CD4-positive, alpha-beta T cell treated with Interferon alpha-2 for 1 hour (primary cell): Measurements from ENCODE around the gene SH3D21.
A peak's percentile ranks its signal among the peaks of the same experiment; 100 is the strongest.

ENCODE experiments used
- DNase-seq, 2 donors: peaks; one replicate each; pipeline ENCODE4 v3.0.0-alpha.2; 2020 to 2022

Gene SH3D21

DNA sequence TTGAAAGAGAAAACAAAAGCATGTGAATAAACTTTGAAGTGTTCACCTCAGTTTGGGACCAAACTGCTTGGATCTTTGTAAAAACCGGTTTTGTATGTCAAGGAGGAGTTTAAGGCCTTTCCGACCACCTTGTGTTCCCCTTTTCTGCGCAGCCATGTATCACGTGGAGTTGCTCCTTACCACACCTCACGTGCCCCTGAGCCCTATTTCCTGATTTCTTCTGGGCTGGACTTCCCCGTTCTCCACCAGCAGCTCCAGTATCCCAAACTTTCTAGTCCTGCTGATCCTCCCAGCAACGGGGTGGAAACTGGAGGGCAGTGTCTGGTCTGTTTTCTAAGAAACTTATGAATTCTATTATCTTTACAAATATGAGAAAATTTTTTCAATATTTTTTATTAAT, 1.6 kb upstream of the SH3D21 start:
- peak in 1 of 2 donors; percentile 28 for DNase-seq

DNA sequence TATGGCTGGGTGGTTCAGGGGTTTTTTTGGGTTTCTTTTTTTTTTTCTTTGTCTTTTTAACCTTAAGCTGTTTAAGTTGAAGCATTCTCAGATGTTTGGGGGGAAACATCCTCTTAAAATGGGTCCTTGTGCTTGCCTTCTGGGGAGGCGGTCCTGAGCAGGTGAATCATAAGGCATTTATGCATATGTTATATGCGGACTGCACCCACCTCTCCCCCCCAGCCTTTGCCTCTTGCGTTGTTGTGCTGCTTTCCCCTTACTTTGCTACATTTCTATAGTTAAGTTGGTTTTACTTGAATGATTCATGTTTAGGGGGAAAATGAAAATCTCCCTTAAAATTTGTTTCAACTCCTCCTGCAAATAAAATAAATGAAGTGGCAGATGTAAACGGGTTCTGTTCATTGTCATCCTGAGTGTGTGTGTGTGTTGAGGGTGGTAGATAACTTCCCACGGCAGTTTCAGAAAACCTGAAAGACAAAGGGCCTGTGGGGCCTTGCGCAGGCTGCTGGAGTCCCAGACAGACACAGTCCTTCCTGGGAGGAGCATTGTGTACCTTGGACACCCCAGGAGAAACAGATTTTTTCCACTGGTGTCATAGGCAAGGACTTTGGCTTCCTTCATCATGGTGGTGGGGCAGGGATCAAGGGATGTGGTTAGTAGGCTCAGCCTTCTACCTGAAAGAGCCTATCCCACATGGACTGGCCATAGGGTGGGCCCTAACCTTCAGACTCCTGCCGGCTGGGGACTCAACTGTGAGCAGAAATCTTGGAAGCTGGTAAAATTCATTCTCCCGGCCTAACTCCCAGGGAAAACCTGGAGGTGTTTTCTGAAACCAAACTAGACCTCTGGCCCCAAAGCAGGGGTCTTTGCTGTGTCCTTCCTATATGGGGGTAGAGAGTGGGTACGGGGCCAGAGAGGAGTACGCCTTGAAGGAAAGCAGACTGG, 926 bp upstream of the SH3D21 start:
- no peak for DNase-seq

DNA sequence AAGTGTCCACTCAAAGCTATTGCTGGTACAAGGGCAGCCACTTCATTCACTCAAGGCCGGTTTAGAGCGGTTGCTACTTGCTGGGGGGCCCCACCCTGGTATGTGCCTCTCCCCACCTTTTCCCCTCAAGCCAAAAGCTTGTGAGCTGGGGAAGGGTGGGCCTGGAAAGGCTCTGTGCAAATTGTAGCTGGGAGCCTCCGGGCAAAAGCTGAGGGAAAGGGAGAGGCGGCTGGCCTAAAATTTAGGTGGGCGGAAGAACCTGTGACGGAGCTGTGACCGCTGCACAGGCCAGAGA, 306 bp upstream of the SH3D21 start:
- DNase-seq = no peak

DNA sequence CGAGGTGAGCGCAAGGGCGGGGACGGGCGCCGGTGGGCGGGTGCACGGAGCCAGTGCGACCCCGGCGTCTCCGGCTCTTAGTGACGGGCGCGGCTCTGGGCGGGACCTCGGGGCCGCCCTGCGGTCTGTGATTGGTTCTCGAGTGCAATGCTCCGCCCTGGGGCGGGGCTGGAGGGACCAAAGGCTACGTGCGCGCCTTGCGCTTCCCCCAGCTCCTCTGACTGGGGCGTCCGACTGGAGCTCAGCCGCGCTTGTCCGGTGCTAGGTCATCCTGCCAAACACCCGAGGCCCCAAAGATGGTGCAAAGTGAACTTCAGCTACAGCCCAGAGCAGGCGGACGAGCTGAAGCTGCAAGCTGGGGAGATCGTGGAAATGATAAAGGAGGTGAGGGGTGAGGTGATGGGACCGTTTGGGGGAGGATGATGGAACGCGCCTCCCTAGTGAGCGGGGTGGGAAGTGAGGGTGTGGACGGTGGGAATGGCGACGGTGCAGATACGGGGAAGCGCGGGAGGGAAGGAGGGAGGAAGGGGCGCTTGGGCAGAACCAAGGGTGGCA, 811 bp downstream of the SH3D21 start:
- peak; percentile 91 to 96 for DNase-seq

DNA sequence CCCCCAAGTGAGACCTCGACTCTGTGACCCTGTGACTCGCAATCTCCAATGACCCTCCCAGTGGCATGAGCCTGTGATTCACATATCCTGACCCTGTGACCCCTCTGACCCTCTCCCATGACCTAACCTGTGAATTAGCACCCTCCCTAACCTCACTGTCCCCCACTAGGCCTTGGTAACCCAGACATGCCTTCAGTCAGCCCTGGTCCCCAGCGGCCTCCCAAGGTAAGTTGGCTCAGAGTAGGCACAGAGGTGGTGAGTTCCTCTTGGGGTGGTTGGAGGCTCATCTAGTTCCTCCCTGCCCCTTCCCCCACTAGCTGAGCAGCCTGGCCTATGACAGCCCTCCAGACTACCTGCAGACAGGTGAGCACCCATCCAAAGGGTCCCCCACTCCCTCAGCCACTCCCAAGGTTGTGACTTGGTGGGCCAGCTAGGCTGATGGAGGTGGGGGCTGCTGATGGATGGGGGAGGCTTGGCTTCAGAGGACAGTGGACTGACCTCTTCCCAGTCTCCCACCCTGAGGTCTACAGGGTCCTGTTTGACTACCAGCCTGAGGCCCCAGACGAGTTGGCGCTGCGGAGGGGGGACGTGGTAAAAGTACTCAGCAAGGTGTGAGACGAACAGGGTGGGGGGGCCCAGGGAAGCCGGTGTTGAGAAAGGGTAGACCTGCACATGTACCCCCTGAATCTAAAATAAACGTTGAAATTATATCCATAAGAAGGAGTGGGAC, 1.6 kb downstream of the SH3D21 start:
- no peak for DNase-seq

DNA sequence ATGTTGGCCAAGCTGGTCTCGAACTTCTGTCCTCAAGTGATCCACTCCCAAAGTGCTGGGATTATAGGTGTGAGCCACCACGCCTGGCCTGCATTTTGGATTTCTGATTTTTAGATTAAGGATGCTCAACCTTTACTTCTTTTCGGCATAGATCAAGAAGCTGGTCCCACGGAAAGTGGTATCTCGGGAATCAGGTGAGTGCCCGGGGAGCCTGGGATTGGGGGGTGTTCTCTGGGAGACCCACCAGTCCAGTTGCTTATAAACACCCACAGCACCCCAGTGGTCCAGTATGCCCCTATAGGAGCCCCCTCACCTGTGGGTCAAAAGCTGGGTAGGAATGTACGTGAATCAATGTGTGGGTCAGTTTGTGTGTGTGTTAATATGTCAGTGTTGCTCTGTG, 3.2 kb downstream of the SH3D21 start:
- no peak for DNase-seq

DNA sequence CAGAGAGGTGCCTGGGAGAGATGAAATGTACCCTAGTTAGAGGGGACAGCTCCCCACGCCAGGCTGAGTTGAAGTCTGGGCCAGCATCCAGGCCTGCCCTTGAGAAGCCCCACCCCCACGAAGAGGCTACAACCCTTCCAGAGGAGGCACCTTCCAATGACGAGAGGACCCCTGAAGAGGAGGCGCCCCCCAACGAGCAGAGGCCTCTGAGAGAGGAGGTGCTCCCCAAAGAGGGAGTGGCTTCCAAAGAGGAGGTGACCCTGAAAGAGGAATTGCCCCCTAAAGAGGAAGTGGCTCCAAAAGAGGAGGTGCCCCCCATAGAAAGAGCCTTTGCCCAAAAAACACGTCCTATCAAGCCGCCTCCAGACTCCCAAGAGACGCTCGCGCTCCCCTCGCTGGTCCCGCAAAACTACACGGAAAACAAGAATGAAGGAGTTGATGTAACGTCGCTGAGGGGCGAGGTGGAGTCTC, 14.2 kb downstream of the SH3D21 start:
- peak in 1 of 2 donors; percentile 20 for DNase-seq

DNA sequence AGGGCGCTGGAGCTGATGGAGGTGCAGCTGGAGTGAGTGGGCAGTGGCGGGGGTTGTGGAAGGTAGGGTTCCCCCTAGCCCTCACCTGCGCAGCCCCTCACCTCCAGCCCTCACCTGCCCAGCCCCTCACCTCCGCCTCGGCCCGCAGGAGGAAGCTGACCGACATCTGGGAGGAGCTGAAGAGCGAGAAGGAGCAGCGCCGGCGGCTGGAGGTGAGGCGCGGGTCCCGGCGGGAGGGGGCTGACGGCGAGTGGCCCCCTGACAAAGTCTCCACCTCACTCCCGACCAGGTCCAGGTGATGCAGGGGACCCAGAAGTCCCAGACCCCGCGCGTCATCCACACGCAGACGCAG, 14.6 kb downstream of the SH3D21 start:
- no peak for DNase-seq

DNA sequence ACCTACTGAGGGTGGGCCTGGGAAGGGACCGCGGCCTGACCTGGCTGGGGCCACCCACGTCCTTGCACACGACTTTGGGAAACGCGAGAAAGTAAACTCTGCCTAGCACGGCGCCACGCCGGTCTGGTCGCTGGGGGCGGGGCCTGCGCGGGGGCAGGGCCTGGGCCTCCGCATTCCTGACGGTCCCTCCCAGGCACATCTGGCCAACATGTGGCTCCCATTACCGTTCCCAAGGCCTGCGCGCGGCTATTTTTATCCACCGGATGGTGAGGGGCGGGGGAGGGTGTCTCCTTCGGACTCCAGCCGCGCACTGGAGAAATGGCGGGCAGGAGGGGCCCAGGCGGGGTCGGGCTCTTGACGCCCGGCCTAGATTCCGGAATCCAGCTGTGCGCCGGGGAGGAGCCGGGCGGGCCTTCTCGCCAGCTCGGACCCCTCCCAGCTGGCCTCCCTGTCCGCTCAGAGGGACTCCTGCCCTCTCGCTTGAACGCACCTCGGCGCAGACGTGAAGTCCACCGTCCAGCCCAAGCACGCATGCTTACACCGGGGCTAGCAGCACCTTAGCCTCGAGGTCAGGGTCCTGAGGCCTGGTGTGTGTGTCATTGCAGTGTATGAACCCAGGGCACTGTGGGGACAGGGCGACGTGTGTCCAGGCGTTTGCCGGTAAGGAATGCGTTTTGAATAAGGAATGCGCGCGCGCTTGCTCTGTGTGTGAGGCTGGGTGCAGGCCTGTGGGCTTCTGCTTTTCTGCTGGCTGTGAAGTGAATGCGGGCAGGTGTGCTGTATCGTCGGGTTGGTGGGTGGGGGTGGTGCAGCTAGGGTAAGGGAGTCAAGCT, 15.2 kb downstream of the SH3D21 start:
- peak; percentile 11 to 32 for DNase-seq

DNA sequence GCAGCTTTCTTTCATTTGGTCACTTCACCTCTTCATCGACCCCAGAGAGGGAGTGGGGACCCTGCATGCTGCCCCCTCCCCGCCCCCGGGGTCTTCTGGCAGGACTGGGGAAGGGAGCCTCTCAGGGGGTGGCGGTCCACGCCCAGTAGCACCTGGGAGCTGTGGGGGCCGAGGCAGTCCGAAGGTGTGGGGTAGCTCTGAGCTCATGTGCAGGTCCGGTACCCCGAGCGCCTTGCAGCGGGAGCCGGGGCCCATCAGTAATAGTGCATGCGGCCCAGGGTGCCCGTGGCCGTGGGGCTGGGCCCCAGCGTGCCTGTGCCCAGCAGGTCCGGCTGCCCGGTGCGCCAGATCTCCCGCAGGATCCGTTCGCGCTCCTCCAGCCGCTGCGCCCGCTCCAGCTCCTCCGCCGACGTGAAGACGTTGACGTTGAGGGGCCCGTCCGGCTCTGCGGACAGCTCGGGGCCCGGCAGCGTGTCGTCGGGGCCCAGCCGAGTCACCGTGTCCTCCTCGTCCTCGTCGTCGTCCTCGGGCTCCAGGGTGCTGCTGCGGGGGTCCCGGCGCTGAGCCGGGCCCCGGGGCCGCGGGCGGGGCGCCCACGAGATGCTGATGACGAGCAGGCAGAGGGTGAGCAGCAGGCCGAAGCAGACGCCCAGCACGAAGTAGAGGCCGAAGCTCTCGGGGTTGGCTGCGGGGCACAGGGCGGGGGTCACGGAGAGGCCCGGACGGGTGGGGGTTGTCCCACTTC, 16.0 kb downstream of the SH3D21 start:
- no peak for DNase-seq

DNA sequence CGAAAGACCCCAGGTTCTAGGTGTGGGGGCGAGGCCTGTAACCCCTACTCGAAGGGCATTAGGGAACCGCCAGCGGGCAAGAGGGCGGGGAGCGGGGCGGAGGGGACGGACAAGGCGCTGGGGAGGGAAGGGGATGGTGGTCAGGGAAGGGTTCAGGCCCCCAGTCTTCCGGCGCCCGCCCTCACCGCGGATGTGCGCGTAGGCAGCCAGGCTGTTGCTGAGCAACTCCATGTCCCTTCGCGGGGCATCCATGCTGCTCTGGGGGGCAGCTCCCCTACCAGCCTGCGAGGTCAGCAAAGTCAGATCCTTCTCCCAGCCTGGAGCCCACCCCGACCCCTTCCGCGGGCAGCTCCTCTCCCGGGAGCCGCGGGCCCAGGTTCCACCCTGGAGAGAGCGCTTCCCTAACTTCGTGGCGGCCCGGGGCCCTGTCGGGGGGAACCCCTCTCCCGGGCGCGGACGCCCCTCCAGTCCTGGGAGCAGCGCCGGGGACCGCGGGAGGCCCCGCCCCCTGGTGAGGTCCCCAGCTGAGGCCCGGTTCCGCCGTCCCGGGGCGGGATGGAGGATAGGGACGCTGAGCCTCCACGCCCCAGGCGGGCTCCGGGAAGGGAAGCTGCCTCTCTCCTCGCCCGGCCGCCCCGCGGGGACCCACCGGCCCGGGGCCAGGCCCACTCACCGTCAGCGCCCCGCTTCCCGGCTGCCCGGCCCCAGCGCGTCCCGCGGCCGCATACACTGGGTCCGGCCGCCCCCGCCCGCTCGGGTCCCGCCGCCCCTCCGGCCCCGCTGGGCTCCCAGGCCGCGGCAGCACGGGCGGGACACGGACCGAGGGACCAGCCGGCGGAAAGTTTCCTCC, 16.8 kb downstream of the SH3D21 start:
- DNase-seq = peak; percentile 19 to 40

DNA sequence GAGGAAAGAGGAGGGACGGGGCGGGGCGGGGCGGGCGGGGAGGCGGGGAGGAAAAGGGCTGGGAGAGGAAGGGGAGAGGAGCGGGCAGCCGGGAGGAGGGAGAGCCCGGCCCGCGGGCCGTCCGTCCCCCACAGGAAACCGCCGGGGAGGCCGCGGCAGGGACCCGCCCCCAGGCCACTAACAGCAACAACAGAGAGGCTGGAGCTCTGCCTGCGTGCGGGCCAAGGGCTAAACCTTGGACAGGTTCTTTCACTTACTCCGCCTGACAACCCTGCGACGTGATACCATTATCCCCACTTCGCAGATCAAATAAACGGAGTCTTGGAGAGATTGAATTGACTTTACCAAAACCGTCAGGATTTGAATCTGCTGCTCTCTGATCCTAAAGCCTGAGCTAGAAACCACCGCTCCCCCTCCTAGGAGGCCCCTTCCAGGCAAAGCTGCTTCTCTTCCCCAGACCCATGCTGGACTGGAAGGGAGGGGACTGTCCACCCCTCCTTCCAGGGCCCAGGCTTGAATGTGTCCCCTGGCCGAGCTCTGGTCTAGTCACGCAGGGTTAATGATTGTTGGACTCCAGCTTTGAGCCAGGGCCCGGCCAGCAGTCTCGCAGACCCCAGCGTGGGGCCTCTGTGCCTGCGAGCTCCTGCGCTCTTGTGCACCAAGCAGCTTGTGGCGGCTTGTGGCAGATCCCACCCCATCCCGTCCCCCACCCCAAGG, 17.6 kb downstream of the SH3D21 start, which contains the start of gene EVA1B:
Gene EVA1B, minus strand, starts transcription at position 10 of the 717 bp plus-strand sequence. CDS start 608 bp downstream, outside the sequence.
- DNase-seq = peak; percentile 12 to 56

DNA sequence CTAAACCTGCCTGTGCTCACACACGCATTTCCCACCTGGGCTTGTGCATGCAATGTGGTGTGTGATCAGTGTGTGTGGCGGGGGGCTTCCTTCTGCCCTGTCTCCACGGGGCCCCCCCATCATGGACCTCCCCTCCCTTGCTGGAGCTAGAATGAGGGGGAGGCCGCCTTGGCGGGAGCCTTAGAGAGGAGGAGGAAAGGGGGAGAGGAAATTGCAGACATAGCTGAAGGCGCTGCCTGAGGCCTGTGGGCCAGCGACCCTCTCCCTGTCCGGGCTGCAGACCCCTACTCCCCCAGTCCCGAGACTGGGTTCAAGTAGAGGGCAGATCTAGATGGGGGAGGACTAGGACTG, 18.2 kb downstream of the SH3D21 start:
- DNase-seq = no peak

DNA sequence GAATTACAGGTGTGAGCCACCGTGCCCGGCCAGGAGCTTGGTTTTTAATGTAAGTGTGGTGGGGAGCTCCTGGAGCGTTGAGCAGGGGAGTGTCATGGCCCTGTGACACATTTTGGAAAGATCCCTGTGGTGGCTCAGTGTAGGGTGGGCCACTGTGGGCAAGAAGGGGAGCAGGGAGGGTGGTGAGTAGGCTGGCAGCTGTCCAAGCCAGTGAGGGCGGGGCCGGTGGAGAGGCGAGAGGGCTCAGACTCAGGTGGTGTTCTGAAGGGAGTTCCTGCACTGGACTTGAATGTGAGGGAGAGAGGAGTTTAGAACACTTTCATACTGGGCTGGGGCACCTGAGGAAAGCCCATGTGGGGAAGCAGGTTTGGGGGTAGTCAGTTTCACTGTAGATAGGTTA, 20.3 kb downstream of the SH3D21 start:
- DNase-seq = no peak

DNA sequence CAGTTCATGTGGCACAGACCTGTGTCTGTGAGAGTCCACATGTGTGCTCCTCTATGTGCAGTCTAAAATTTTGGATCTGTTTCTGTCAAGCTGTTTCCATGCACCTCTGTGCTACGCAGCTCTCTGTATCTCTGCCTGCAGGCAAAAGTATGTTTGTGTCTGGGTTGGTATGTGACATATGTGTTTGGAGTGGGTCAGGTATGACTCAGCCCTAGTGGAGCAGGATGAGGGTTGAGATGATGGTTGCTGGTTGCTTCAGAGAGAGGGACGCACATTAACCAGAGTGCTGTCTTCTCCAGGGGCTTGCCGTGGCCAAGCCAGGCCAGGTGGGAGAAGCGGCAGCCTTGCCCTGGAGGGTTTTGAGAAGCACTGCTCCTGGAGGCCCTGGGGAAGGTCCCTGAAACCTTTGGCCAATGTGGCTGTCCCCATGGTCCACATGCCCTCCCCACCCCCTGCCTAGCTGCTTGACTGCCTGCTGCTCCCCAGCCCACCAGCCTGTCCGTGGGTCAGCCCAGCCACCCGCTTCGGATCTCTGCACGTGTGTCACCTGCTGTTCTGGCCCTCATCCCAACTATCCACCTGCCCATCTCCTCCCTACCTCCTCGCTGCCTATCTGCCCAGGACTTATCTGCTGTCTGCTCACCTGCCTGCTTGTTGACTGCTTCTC, 21.4 kb downstream of the SH3D21 start:
- no peak for DNase-seq

DNA sequence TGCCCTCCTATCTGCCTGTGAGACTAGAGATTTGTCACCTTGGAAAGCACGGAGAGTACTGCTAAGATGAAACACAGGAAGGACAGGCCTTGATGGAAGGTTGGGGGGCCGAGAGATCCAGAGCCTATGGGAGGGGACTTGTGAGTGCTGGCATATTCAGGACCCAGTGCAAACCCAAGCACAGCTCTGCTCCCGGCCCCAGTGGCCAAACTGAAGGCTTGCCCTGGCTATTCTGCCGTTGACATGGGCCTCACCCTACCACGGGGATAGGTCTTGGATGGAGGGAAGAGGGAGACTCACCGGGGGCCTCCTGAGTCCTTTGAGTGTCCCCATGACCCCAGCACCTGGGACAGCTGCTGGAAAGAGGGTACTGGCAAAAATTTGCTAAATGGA, 21.9 kb downstream of the SH3D21 start:
- no peak for DNase-seq

DNA sequence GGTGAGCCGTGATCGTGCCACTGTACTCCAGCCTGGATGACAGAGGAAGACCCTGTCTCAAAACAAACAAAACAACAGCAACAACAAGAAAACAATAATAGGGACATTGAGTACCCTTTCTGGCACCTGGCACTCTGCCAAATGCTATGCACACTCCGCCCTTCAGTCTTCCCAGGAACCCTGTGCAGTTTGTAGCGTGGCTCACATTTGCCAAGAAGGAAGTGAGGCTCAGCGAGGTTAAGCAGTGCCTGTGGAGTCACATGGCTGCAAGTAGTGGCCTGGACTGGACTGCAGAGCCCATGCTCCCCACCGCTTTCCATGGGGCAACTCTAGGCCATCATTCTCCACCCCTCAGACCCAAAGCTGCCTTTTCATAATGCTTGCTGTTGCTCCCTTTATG, 22.5 kb downstream of the SH3D21 start:
- no peak for DNase-seq

DNA sequence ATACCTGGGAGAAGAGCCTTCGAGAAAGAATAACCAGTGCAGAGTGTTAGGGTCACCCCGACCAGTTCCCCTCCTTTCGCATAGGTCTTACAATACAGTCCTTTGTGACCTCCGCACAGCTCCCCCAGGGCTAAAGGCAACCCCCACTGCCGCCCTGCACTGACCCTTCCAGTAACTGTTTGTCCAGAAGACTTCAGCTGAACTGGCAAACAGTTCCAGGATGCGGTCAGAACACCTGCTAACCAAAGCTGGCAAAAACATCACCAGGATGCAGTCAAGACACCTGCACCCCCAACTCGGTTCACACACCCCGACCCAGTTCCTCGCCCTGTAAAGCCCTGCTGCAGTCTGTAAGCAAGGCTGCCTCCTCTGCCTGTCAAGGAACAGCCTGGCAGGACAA, 23.6 kb downstream of the SH3D21 start:
- no peak for DNase-seq

DNA sequence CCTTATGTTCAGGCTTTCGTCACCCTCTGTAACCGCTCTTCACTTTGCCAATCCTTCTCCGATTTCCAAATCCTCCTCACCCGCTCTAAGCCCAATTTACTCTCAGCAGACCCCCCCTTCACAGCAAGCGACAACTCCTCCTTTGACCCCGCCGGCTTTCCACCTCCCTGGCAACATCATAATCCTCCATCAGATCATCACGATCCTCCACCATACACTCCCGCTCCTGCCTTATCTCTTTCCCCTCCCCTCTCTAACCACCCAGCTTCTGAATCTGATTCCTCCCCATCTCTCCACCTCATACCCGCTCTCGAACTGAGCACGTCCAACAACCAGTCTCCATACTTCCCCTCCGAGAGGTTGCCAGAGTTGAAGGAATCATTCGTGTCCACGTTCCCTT, 24.8 kb downstream of the SH3D21 start:
- no peak for DNase-seq

DNA sequence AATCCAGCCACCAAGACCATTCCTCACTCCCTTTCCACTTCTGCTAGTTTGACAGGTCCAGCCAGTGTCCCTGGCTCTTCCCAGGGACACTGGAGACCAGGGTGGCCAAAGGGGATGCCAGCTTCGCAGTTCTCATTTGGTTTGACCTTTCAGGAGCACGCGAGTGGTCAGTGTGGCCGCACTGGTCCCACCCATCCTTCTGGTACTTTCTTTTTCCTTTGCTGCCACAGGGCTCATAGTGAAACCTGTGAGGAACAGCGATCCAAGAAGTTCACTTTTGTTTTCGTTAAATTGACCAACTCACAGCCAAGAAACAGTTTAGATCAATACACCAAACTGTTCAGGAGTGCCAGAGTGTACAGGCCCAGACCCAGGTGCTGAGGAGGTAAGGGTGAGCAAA, 31.7 kb downstream of the SH3D21 start:
- no peak for DNase-seq
